ENCODE data around the gene SULF2.

DNA sequence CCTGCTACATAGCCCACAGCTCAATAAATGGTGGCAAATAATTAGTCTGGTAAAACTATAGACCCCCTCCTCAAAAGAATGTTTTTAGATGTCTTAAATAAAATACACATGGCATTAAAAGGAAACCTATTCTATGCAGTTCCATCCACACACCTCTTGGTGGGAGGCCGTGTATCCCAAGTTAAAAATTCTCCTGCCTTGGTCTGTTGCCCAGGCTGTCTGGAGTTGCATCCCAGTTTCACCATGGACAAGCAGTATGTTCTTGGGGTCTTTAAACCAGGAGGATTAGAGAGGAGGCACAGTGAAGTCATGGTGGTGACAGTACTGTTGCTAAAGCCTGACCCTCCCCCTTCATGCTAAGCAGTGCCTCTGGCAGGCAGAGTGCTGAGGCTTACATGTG, 95.5 kb downstream of the SULF2 start:
- no peak for TF ChIP-seq CTCF (conservative IDR thresholded peaks at IDR 0.05)
- no peak for TF ChIP-seq EZH2 (IDR thresholded peaks at IDR 0.05; ENCODE audit: low read depth)

Data from PC-9 (cell line).